Prostate gland (tissue), 2 donors: ENCODE measurements around the gene APOA4. TPM values are rescaled to one million over a fixed set of nuclear protein-coding genes. Genes with fewer than 3 reads are reported as not detected.

Experiments used
- DNase-seq: peaks from one replicate; pipeline ENCODE4 v3.0.0-alpha.2; 2019; ENCODE audit warnings: low spot score
- H3K27ac ChIP-seq, 2 donors: fragments of 200-600 bp; sonication (generic); 2 replicates each; pipeline ENCODE4 v1.5.1; 2017 to 2019
- H3K27me3 ChIP-seq: fragments of 200-600 bp; sonication (generic); replicated peaks from 2 replicates; pipeline ENCODE4 v1.5.1; 2019; ENCODE audit not compliant: insufficient read depth
- H3K36me3 ChIP-seq, 2 donors: fragments of 200-600 bp; sonication (generic); 1 replicate in 1 of 2; 2 replicates in 1 of 2; pipeline versions ENCODE4 v1.5.1 to v1.8.1; 2017 to 2019
- H3K4me1 ChIP-seq: fragments of 200-600 bp; sonication (generic); replicated peaks from 2 replicates; pipeline ENCODE4 v1.5.1; 2019
- H3K4me3 ChIP-seq, 2 donors: fragments of 200-600 bp; sonication (generic); 2 replicates each; pipeline ENCODE4 v1.5.1; 2017 to 2019
- H3K9me3 ChIP-seq: fragments of 200-600 bp; sonication (generic); 2 replicates; pipeline ENCODE4 v1.5.1; 2017
- POLR2A ChIP-seq: fragments of 450-650 bp; IDR thresholded peaks from one replicate; pipeline ENCODE4 v1.6.1; 2016; ENCODE audit warnings: antibody characterized with exemption, mild to moderate bottlenecking
- POLR2AphosphoS5 ChIP-seq: sonication (generic); formaldehyde crosslinking; IDR thresholded peaks from one replicate; pipeline ENCODE4 v1.6.1; 2017; ENCODE audit warnings: antibody characterized with exemption
- WGBS: methylation state at CpG from one replicate; pipeline ENCODE4 v1.1.5; 2018; 5-methylcytosine and 5-hydroxymethylcytosine counted together
- intact Hi-C: fragments of 100-400 bp; cut with DNase I; formaldehyde crosslinking; loops from one replicate; pipeline ENCODE4 v1.14.2; 2022
- total RNA-seq, 2 donors: library from RNA; depleted of rRNA; stranded (reverse); fragments of >200 nt; gene quantifications; one replicate each; pipeline ENCODE4 v1.1.0, GENCODE V29; 2016
- TF ChIP-seq, protein P1 (sequence below), 4 experiments: fragments of 200-600 bp in 2 of 4; fragments of 450-650 bp in 2 of 4; sonication (generic) in 2 of 4; IDR thresholded peaks; 1 replicate in 3 of 4; 2 replicates in 1 of 4; pipeline ENCODE4 v1.5.1; 2016 to 2019; ENCODE audit warnings: antibody characterized with exemption in 4 of 4, mild to moderate bottlenecking in 2 of 4, moderate library complexity in 2 of 4

Gene APOA4
- total RNA-seq, 2 donors from 2014 or later: not detected

- peaks cover 3% of the 10 kb centered on the region for H3K4me1 ChIP-seq
- TF ChIP-seq POLR2A (no peak), POLR2AphosphoS5 (no peak)
- TF ChIP-seq, protein P1, sequence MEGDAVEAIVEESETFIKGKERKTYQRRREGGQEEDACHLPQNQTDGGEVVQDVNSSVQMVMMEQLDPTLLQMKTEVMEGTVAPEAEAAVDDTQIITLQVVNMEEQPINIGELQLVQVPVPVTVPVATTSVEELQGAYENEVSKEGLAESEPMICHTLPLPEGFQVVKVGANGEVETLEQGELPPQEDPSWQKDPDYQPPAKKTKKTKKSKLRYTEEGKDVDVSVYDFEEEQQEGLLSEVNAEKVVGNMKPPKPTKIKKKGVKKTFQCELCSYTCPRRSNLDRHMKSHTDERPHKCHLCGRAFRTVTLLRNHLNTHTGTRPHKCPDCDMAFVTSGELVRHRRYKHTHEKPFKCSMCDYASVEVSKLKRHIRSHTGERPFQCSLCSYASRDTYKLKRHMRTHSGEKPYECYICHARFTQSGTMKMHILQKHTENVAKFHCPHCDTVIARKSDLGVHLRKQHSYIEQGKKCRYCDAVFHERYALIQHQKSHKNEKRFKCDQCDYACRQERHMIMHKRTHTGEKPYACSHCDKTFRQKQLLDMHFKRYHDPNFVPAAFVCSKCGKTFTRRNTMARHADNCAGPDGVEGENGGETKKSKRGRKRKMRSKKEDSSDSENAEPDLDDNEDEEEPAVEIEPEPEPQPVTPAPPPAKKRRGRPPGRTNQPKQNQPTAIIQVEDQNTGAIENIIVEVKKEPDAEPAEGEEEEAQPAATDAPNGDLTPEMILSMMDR (IDR thresholded peaks at IDR 0.05): no peak
- 0% methylated on average over 15 of the region's 15 CpGs for WGBS
- peaks cover 9 to 10% of the 10 kb centered on the region in 2 donors for H3K36me3 ChIP-seq
- peak overlapping the region; percentile 79 to 89 for H3K4me3 ChIP-seq
- no peaks in the 10 kb centered on the region for H3K9me3 ChIP-seq
- no peak for DNase-seq
- intact Hi-C loops: loop anchor here (5.0 kb wide), 2 partner anchors 315 to 445 kb away; partner anchors contain the start of genes PCSK7 and RNF214
- H3K27ac ChIP-seq: peak overlapping the region; percentile 73 to 83
- H3K27me3 ChIP-seq: no peaks in the 10 kb centered on the region
These were observed 35.7 kb downstream of the APOA4 start for GRCh38 chr11:116787436-116787785.

DNA sequence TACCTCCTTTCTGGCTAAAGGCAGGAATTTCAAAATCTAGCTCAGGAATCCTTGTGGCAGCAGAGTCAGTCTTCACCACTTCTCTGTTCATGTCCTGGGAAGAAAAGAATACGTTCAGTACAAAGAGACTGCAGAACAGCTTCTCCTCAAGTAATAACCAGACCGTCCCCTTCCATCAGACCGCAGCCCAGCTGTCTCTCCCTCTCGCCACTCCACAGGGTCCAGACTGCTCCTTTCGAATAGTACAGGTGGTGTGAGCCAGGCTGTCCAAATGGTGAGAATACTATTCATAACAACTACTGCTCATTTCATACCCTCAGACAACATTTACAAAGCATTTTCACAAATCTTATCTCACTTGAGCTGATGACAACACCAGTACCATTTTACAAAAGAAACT is 36.1 kb downstream of the APOA4 start:
- Histone ChIP-seq H3K36me3 (peaks cover 9 to 10% of the 10 kb centered on the region in 2 donors), H3K27me3 (no peaks in the 10 kb centered on the region), H3K4me3 (peak overlapping the region; percentile 79 to 89), H3K9me3 (no peaks in the 10 kb centered on the region), H3K4me1 (peaks cover 3% of the 10 kb centered on the region), H3K27ac (no peak overlapping the region)
- intact Hi-C loops: loop anchor here (5.0 kb wide), 2 partner anchors 315 to 445 kb away; partner anchors contain the start of genes PCSK7 and RNF214
- WGBS: 55% methylated on average over 5 of the region's 5 CpGs
- no peak for DNase-seq
- no peak for TF ChIP-seq POLR2AphosphoS5
- no peak for TF ChIP-seq POLR2A
- TF ChIP-seq, protein P1 (IDR thresholded peaks at IDR 0.05): no peak

DNA sequence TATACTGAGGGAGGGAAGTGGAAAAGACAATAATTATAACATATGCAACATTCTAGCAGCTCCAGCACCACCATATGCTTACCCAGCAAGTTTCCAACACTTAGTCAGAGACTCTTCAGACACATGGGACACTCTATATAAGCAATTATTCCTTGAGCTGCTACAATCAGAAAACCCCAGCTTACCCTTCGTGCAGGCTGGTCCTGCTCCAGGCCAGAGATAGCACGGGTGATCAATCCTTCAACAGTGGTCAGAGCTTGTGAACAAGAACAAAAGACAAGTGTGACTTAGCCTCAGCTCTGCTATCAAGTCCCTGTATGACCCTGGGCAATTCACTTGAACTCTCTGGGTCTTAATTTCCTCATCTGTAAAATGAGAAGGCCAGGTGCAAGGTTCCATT is 36.8 kb downstream of the APOA4 start:
- no peak overlapping the region for H3K27ac ChIP-seq
- H3K27me3 ChIP-seq: no peaks in the 10 kb centered on the region
- no peak overlapping the region for H3K4me3 ChIP-seq
- peaks cover 3% of the 10 kb centered on the region for H3K4me1 ChIP-seq
- H3K9me3 ChIP-seq: no peaks in the 10 kb centered on the region
- WGBS: 92% methylated on average over 2 of the region's 2 CpGs
- TF ChIP-seq POLR2A: no peak
- intact Hi-C loops: loop anchor here (5.0 kb wide), 2 partner anchors 316 to 446 kb away; partner anchors contain the start of genes PCSK7 and RNF214
- no peak for DNase-seq
- peaks cover 9 to 10% of the 10 kb centered on the region in 2 donors for H3K36me3 ChIP-seq

DNA sequence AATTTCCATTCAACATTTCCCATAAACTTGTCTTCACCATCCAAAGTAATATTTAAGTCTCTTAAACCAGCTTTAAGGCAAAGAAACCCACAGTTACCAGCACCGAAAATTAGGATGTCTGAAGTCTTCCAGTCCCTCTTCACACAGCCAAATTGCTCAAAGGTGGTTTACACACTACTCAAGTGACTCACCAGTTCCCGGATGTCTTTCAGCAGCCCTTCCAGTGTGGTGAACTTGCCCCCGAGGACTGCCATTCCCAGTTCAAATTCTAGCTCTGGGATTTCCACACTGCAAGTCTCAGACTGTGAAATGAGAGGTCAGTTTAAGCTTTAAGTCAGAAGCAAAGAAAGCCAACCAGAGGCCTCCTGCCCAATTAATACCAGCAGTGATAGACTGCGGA is 40.4 kb downstream of the APOA4 start:
- H3K27me3 ChIP-seq: no peaks in the 10 kb centered on the region
- H3K27ac ChIP-seq: no peak overlapping the region
- H3K9me3 ChIP-seq: no peaks in the 10 kb centered on the region
- intact Hi-C loops: no loop called here
- 88% methylated on average over 4 of the region's 4 CpGs for WGBS
- H3K36me3 ChIP-seq: peaks cover 14 to 18% of the 10 kb centered on the region in 2 donors
- DNase-seq: no peak
- TF ChIP-seq POLR2AphosphoS5 (no peak), POLR2A (no peak)
- TF ChIP-seq, protein P1 (IDR thresholded peaks at IDR 0.05): no peak
- H3K4me3 ChIP-seq: no peak overlapping the region
- peaks cover 3% of the 10 kb centered on the region for H3K4me1 ChIP-seq

DNA sequence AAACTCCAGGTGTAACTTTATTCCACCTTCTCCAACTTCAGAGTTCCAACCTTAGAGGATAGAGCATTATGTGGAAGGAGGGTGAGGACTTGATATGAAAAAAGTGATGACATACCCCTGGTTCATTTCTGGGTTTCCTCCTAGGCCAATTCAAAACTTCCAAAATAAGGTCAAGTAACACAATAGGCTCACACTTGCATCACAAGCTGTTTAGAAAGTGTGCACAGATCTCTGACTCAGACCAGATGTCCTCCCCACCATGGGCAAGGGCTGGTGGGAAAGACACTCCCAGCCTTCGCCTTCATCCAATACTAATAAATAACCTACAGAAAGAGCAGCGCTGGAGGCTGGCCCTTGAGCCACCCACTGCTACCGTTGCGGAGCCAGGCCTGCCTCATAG is 44.5 kb downstream of the APOA4 start:
- no peak for DNase-seq
- TF ChIP-seq POLR2AphosphoS5 (no peak), POLR2A (no peak)
- TF ChIP-seq, protein P1 (IDR thresholded peaks at IDR 0.05): no peak
- Histone ChIP-seq H3K4me3 (no peak overlapping the region), H3K36me3 (peaks cover 4 to 8% of the 10 kb centered on the region in 2 donors), H3K27ac (no peak overlapping the region), H3K27me3 (no peaks in the 10 kb centered on the region), H3K9me3 (no peaks in the 10 kb centered on the region), H3K4me1 (no peaks in the 10 kb centered on the region)
- 96% methylated on average over 4 of the region's 4 CpGs for WGBS
- intact Hi-C loops: no loop called here
